B cell (primary cell): Measurements from ENCODE around the gene HOMEZ. TPM values are rescaled to one million over a fixed set of nuclear protein-coding genes. Genes with fewer than 3 reads are reported as not detected.

ENCODE experiments used
- ATAC-seq: fragments of 200-7000 bp; cut with Tn5 transposase; one replicate; pipeline ENCODE4 v1.10.0; 2021; ENCODE audit warnings: low read depth, mild to moderate bottlenecking, moderate number of reproducible peaks, moderate library complexity
- CTCF ChIA-PET: fragments of 350-600 bp; sonication (Branson Sonifier 250); formaldehyde crosslinking; loops from one replicate; lab custom pipeline; 2021; ENCODE audit warnings: antibody characterized with exemption, inconsistent platforms; lab: Charles Lee
- POLR2A ChIA-PET: fragments of 350-600 bp; sonication (Branson Sonifier 250); formaldehyde crosslinking; loops from one replicate; lab custom pipeline; 2021; ENCODE audit warnings: antibody characterized with exemption; lab: Charles Lee
- DNase-seq: peaks from one replicate; pipeline ENCODE4 v3.0.0; 2013
- H2AFZ ChIP-seq: 2 replicates; pipeline ENCODE4 v1.6.1; 2012; ENCODE audit warnings: mild to moderate bottlenecking, low read depth, low read length; ENCODE audit not compliant: insufficient read depth, poor library complexity, severe bottlenecking
- H3K27ac ChIP-seq, 2 donors: 1 replicate in 1 of 2; 2 replicates in 1 of 2; pipeline ENCODE4 v1.5.1; 2012 to 2013; ENCODE audit warnings: low read length in 2 of 2, mild to moderate bottlenecking in 2 of 2, moderate library complexity in 1 of 2
- H3K27me3 ChIP-seq, 4 experiments: fragments of 200-600 bp in 1 of 4; sonication (generic) in 1 of 4; replicated peaks in 1 of 4; 1 replicate in 2 of 4; 2 replicates in 2 of 4; pipeline versions ENCODE4 v1.6.1 to v1.7.0; 2013 to 2016; ENCODE audit warnings: low read length in 3 of 4, mild to moderate bottlenecking in 2 of 4, mixed read lengths in 1 of 4, moderate library complexity in 1 of 4; ENCODE audit not compliant: insufficient read depth in 4 of 4, control insufficient read depth in 3 of 4; ENCODE audit errors: control extremely low read depth in 1 of 4
- H3K36me3 ChIP-seq, 2 experiments: replicated peaks in 1 of 2; 1 replicate in 1 of 2; 2 replicates in 1 of 2; pipeline versions ENCODE4 v1.6.1 to v1.7.1; 2013; ENCODE audit warnings: low read length in 1 of 2; ENCODE audit not compliant: insufficient read depth in 2 of 2, control insufficient read depth in 1 of 2; ENCODE audit errors: control extremely low read depth in 1 of 2, extremely low read depth in 1 of 2
- H3K4me1 ChIP-seq, 2 donors: fragments of 200-600 bp in 1 of 2; sonication (generic) in 1 of 2; 1 replicate in 1 of 2; 2 replicates in 1 of 2; pipeline versions ENCODE4 v1.5.1 to v1.6.1; 2013 to 2017; ENCODE audit warnings: low read length in 2 of 2; ENCODE audit not compliant: control insufficient read depth in 2 of 2, insufficient read depth in 2 of 2
- H3K4me2 ChIP-seq: replicated peaks from 2 replicates; pipeline ENCODE3; 2012; ENCODE audit warnings: mild to moderate bottlenecking, low read depth, low read length; ENCODE audit not compliant: poor library complexity, severe bottlenecking
- H3K4me3 ChIP-seq, 5 experiments: fragments of 200-600 bp in 1 of 5; sonication (generic) in 1 of 5; 1 replicate in 3 of 5; 2 replicates in 2 of 5; pipeline versions ENCODE4 v1.5.1 to v1.7.0; 2011 to 2016; ENCODE audit warnings: low read length in 4 of 5, mild to moderate bottlenecking in 4 of 5, low read depth in 2 of 5, control low read depth in 1 of 5, moderate library complexity in 1 of 5; ENCODE audit not compliant: insufficient read depth in 1 of 5; ENCODE audit errors: control extremely low read depth in 1 of 5, extremely low read depth in 1 of 5
- H3K79me2 ChIP-seq: fragments of 200-600 bp; sonication (generic); one replicate; pipeline ENCODE4 v1.6.0; 2016; ENCODE audit warnings: low read length; ENCODE audit not compliant: control insufficient read depth, insufficient read depth
- H3K9ac ChIP-seq: fragments of 200-600 bp; sonication (generic); 2 replicates; pipeline ENCODE4 v1.6.1; 2017; ENCODE audit warnings: mild to moderate bottlenecking, low read length, moderate library complexity
- H3K9me3 ChIP-seq, 3 donors: one replicate each; pipeline versions ENCODE4 v1.6.1 to v1.7.1; 2013; ENCODE audit warnings: low read length in 2 of 3; ENCODE audit not compliant: control insufficient read depth in 2 of 3, insufficient read depth in 1 of 3; ENCODE audit errors: control extremely low read depth in 1 of 3
- H4K20me1 ChIP-seq: 2 replicates; pipeline ENCODE4 v1.6.0; 2012; ENCODE audit warnings: mild to moderate bottlenecking, low read length; ENCODE audit not compliant: insufficient read depth, control insufficient read depth, poor library complexity, severe bottlenecking
- H3K27ac Mint-ChIP-seq: one replicate; pipeline ENCODE4 v1.8.0; 2021; ENCODE audit warnings: mixed read lengths
- H3K27me3 Mint-ChIP-seq: one replicate; pipeline ENCODE4 v1.8.0; 2021; ENCODE audit warnings: mixed read lengths
- H3K4me1 Mint-ChIP-seq: one replicate; pipeline ENCODE4 v1.8.0; 2021; ENCODE audit warnings: mixed read lengths
- H3K4me3 Mint-ChIP-seq: one replicate; pipeline ENCODE4 v1.8.0; 2021; ENCODE audit warnings: mixed read lengths
- H3K9me3 Mint-ChIP-seq: one replicate; pipeline ENCODE4 v1.8.0; 2022; ENCODE audit warnings: mixed read lengths; ENCODE audit not compliant: insufficient read depth
- CTCF ChIP-seq: fragments of 200-600 bp; IDR thresholded peaks from one replicate; pipeline ENCODE4 v1.8.0; 2022; ENCODE audit warnings: antibody characterized with exemption, mild to moderate bottlenecking
- EZH2 ChIP-seq: IDR thresholded peaks from 2 replicates; pipeline ENCODE4 v1.6.1; 2012; ENCODE audit warnings: borderline replicate concordance, low read depth, mild to moderate bottlenecking, moderate library complexity, low read length; ENCODE audit not compliant: insufficient read depth, poor library complexity, severe bottlenecking
- WGBS: methylation state at CpG from one replicate; pipeline ENCODE4 v1.1.5; 2013; ENCODE audit warnings: missing lambda C conversion rate; ENCODE audit not compliant: insufficient coverage; 5-methylcytosine and 5-hydroxymethylcytosine counted together
- intact Hi-C: fragments of 100-400 bp; cut with micrococcal nuclease; formaldehyde crosslinking; loops from one replicate; pipeline ENCODE4 v1.10.0; 2022
- polyA plus RNA-seq: library from polyadenylated mRNA; depleted of rRNA; stranded (reverse); fragments of >200 nt; gene quantifications from 2 replicates; pipeline ENCODE4 v1.2.3, GENCODE V29; 2012
- total RNA-seq, 2 donors: library from RNA; stranded (reverse); fragments of 120-200 nt in 1 of 2; gene quantifications; 1 replicate in 1 of 2; 2 replicates in 1 of 2; pipeline versions ENCODE4 v1.2.3 to v1.2.4, GENCODE V29; 2013 to 2022

The HOMEZ gene
- total and polyA plus RNA-seq, 2 donors (not counting 1 experiment from before 2014, with no cell fraction given): 4.2 to 15.5 TPM

GRCh38 chr14:23301288-23301968 is 15.5 kb upstream of the HOMEZ start:
- H3K4me1 ChIP-seq: peaks cover 24 to 26% of the 10 kb centered on the region in 2 donors
- H3K9me3 Mint-ChIP-seq: no peaks in the 10 kb centered on the region
- H3K27me3 ChIP-seq: no peaks in the 10 kb centered on the region
- H3K27me3 Mint-ChIP-seq: no peaks in the 10 kb centered on the region
- DNase-seq (peak; percentile 100), ATAC-seq (peak; percentile 75)
- peak overlapping the region; percentile 98 for H3K4me3 Mint-ChIP-seq
- peak overlapping the region; percentile 95 for H3K27ac Mint-ChIP-seq
- peaks cover 34% of the 10 kb centered on the region for H3K4me1 Mint-ChIP-seq
- WGBS: under 1% methylated on average over 84 of the region's 87 CpGs
- TF ChIP-seq EZH2: no peak
- peak; percentile 81 for TF ChIP-seq CTCF
- H3K9ac ChIP-seq: peak overlapping the region; percentile 90
- POLR2A ChIA-PET: interaction anchor here (0.5 to 5.0 kb wide), 5 partner anchors 15 to 206 kb away, joined by 4 to 84 read pairs (median 11); partner anchors contain the start of genes ACIN1, C14orf119, HOMEZ and PABPN1
- peak overlapping the region; percentile 95 to 96 for H3K27ac ChIP-seq
- CTCF ChIA-PET: interaction anchor here (1.2 to 8.6 kb wide), 9 partner anchors 15 to 244 kb away, joined by 3 to 56 read pairs (median 6); partner anchors contain the start of genes ACIN1, C14orf119, CDH24 and HOMEZ
- peak overlapping the region; percentile 98 for H3K4me2 ChIP-seq
- H3K36me3 ChIP-seq: peaks cover 0 to 14% of the 10 kb centered on the region in 2 experiments
- H4K20me1 ChIP-seq: no peaks in the 10 kb centered on the region
- H2AFZ ChIP-seq: peak overlapping the region; percentile 92
- intact Hi-C loops: loop anchor here (1.0 to 10.0 kb wide), 14 partner anchors 15 to 1919 kb away; partner anchors contain the start of genes ACIN1, C14orf119, HOMEZ and MDP1
- H3K9me3 ChIP-seq: no peaks in the 10 kb centered on the region
- H3K4me3 ChIP-seq: peak overlapping the region in 4 of 5 experiments; percentile 72 to 86 (median 82)
- peaks cover 6% of the 10 kb centered on the region for H3K79me2 ChIP-seq
